Measurements from ENCODE around the gene STX7. TPM values are rescaled to one million over a fixed set of nuclear protein-coding genes. Genes with fewer than 3 reads are reported as not detected.

Gene STX7
- total and polyA plus RNA-seq, 2 donors from 2014 or later: 27.4 to 77.9 TPM

DNA sequence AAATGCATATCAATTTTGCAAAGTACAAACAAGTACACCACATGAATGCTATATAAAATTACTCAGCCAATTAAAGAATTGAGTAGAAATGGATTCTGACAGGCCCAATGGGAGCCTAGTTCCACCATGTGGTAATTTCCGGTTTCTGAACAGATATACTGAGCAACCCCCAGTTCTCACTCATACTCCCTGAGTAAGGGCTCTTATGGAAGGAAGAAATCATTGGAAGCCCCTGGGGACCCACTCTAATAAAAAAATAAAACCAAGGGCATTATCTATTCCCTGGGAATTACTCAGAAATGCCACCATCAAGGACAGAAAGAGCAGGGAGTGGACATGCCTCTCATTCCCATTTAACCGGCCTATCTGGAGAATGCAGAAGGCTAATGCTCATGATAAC is 34.6 kb downstream of the STX7 start:
- DNase-seq (no peak), FAIRE-seq (no peak)
- Histone ChIP-seq H3K27ac (ENCODE audit: low read depth in 2 of 2, low read length in 2 of 2) (no peak overlapping the region), H3K9ac (ENCODE audit: low read length in 3 of 3) (no peak overlapping the region), H3K4me3 (ENCODE audit: low read length in 3 of 3) (no peak overlapping the region), H3K9me3 (ENCODE audit: control insufficient read depth in 2 of 3, insufficient read depth in 1 of 3, low read length in 3 of 3) (no peaks in the 10 kb centered on the region), H3K4me1 (ENCODE audit: control insufficient read depth in 2 of 3, insufficient read depth in 2 of 3, low read depth in 1 of 3, low read length in 3 of 3) (no peaks in the 10 kb centered on the region), H3K36me3 (ENCODE audit: control insufficient read depth in 2 of 3, insufficient read depth in 3 of 3, low read length in 3 of 3) (no peaks in the 10 kb centered on the region), H3K27me3 (ENCODE audit: control insufficient read depth, insufficient read depth, low read length) (no peaks in the 10 kb centered on the region)
- intact Hi-C loops (cut with DNase I): no loop called here
- TF ChIP-seq, protein P1, sequence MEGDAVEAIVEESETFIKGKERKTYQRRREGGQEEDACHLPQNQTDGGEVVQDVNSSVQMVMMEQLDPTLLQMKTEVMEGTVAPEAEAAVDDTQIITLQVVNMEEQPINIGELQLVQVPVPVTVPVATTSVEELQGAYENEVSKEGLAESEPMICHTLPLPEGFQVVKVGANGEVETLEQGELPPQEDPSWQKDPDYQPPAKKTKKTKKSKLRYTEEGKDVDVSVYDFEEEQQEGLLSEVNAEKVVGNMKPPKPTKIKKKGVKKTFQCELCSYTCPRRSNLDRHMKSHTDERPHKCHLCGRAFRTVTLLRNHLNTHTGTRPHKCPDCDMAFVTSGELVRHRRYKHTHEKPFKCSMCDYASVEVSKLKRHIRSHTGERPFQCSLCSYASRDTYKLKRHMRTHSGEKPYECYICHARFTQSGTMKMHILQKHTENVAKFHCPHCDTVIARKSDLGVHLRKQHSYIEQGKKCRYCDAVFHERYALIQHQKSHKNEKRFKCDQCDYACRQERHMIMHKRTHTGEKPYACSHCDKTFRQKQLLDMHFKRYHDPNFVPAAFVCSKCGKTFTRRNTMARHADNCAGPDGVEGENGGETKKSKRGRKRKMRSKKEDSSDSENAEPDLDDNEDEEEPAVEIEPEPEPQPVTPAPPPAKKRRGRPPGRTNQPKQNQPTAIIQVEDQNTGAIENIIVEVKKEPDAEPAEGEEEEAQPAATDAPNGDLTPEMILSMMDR (IDR thresholded peaks at IDR 0.05; ENCODE audit: borderline replicate concordance, extremely low read depth, insufficient read depth): no peak

DNA sequence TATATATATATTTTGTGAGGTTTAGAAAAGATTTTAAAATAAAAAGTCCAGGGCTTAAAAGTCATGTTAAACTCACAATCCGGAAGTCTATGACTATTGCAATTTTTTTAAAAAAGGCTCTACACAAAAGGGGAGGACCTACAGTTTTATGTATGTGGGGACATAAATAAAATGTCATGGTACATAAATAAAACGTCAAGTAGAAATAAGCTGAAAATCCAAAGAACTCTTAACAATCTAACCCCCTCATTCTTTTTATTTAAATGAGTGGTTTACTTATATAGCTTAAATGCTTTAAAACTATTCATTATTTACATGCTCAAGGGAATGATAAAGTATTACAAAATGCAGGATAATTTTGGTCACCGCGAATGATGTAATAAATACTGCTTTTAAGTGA is 36.2 kb downstream of the STX7 start:
- H3K4me1 ChIP-seq (ENCODE audit: control insufficient read depth in 2 of 3, insufficient read depth in 2 of 3, low read depth in 1 of 3, low read length in 3 of 3): no peaks in the 10 kb centered on the region
- H3K4me3 ChIP-seq (ENCODE audit: low read length in 3 of 3): no peak overlapping the region
- TF ChIP-seq, protein P1 (IDR thresholded peaks at IDR 0.05; ENCODE audit: borderline replicate concordance, extremely low read depth, insufficient read depth): no peak
- H3K27ac ChIP-seq (ENCODE audit: low read depth in 2 of 2, low read length in 2 of 2): no peak overlapping the region
- FAIRE-seq (no peak), DNase-seq (peak in 2 of 5 donors; percentile 46 to 56)
- no peaks in the 10 kb centered on the region for H3K36me3 ChIP-seq (ENCODE audit: control insufficient read depth in 2 of 3, insufficient read depth in 3 of 3, low read length in 3 of 3)
- no peaks in the 10 kb centered on the region for H3K27me3 ChIP-seq (ENCODE audit: control insufficient read depth, insufficient read depth, low read length)
- H3K9ac ChIP-seq (ENCODE audit: low read length in 3 of 3): no peak overlapping the region
- intact Hi-C loops (cut with DNase I): no loop called here
- H3K9me3 ChIP-seq (ENCODE audit: control insufficient read depth in 2 of 3, insufficient read depth in 1 of 3, low read length in 3 of 3): no peaks in the 10 kb centered on the region

DNA sequence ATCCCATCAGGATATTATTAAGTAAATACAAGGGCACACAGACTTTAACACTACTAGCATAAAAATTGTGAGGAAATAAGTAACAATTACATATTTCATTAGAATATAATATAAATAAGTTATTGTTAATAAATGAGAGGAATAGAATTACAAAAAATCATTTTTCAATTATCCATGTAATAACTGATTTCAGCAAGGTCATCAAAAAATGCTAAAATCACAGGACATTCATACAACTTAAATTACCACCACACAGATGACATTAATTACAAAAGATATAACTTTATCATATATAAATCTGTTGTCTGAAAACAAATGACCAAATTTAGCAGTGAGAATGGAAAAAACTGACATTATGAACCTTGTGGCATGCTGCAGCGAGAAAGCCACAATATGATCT is 37.0 kb downstream of the STX7 start:
- intact Hi-C loops (cut with DNase I): no loop called here
- Histone ChIP-seq H3K9me3 (ENCODE audit: control insufficient read depth in 2 of 3, insufficient read depth in 1 of 3, low read length in 3 of 3) (no peaks in the 10 kb centered on the region), H3K4me1 (ENCODE audit: control insufficient read depth in 2 of 3, insufficient read depth in 2 of 3, low read depth in 1 of 3, low read length in 3 of 3) (no peaks in the 10 kb centered on the region), H3K27me3 (ENCODE audit: control insufficient read depth, insufficient read depth, low read length) (no peaks in the 10 kb centered on the region), H3K9ac (ENCODE audit: low read length in 3 of 3) (no peak overlapping the region), H3K36me3 (ENCODE audit: control insufficient read depth in 2 of 3, insufficient read depth in 3 of 3, low read length in 3 of 3) (peaks cover 0 to 4% (median 0%) of the 10 kb centered on the region in 3 donors), H3K4me3 (ENCODE audit: low read length in 3 of 3) (no peak overlapping the region), H3K27ac (ENCODE audit: low read depth in 2 of 2, low read length in 2 of 2) (no peak overlapping the region)
- DNase-seq: no peak
- FAIRE-seq: peak; percentile 66
- TF ChIP-seq, protein P1 (IDR thresholded peaks at IDR 0.05; ENCODE audit: borderline replicate concordance, extremely low read depth, insufficient read depth): no peak

DNA sequence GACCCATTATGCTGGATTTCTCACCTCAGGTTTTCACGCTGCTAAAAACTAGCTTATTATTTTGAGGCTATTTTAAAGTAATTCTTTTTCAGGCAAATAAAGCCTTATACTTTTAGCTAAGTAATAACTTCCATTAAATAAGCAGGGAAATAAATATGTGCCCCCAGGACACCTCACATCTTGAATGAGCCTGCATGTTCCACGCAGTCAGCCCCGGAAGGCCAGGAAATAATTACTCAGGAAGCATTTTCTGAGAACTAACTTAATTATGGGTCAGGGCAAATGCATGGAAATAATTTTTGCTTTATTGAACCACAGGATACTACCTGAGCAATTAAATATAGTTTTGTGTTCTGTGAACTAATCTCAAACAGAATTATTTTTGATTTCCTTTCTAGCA is 41.1 kb downstream of the STX7 start:
- no peak for DNase-seq
- Histone ChIP-seq H3K4me3 (ENCODE audit: low read length in 3 of 3) (no peak overlapping the region), H3K9me3 (ENCODE audit: control insufficient read depth in 2 of 3, insufficient read depth in 1 of 3, low read length in 3 of 3) (no peaks in the 10 kb centered on the region), H3K27me3 (ENCODE audit: control insufficient read depth, insufficient read depth, low read length) (no peaks in the 10 kb centered on the region), H3K27ac (ENCODE audit: low read depth in 2 of 2, low read length in 2 of 2) (no peak overlapping the region), H3K36me3 (ENCODE audit: control insufficient read depth in 2 of 3, insufficient read depth in 3 of 3, low read length in 3 of 3) (peaks cover 0 to 30% (median 14%) of the 10 kb centered on the region in 3 donors), H3K4me1 (ENCODE audit: control insufficient read depth in 2 of 3, insufficient read depth in 2 of 3, low read depth in 1 of 3, low read length in 3 of 3) (no peaks in the 10 kb centered on the region), H3K9ac (ENCODE audit: low read length in 3 of 3) (no peak overlapping the region)
- intact Hi-C loops (cut with DNase I): no loop called here
- TF ChIP-seq, protein P1 (IDR thresholded peaks at IDR 0.05; ENCODE audit: borderline replicate concordance, extremely low read depth, insufficient read depth): no peak
- FAIRE-seq: no peak

Data from kidney (tissue), 14 donors.